H1 (cell line): ENCODE measurements around the gene ST6GALNAC3. TPM values are rescaled to one million over a fixed set of nuclear protein-coding genes. Genes with fewer than 3 reads are reported as not detected.

Experiments
- GABPA ChIP-seq: IDR thresholded peaks from 2 replicates; pipeline ENCODE4 v1.6.1; 2011; ENCODE audit warnings: mild to moderate bottlenecking, low read length, moderate library complexity, borderline replicate concordance; ENCODE audit not compliant: insufficient read depth
- POLR2A ChIP-seq, 2 experiments: IDR thresholded peaks; 1 replicate in 1 of 2; 2 replicates in 1 of 2; pipeline ENCODE4 v1.6.1; 2011; ENCODE audit warnings: low read depth in 2 of 2, low read length in 2 of 2, mild to moderate bottlenecking in 2 of 2; ENCODE audit errors: control extremely low read depth in 1 of 2
- RNF2 ChIP-seq: fragments of 200-900, 300-1000 bp; sonication (generic); IDR thresholded peaks from 2 replicates; pipeline ENCODE4 v1.7.1; 2016; ENCODE audit warnings: borderline replicate concordance, low read depth, mild to moderate bottlenecking, antibody characterized with exemption, low read length; ENCODE audit not compliant: poor library complexity, severe bottlenecking; ENCODE audit errors: missing control alignments
- polyA plus RNA-seq, 7 experiments: library from polyadenylated mRNA; depleted of rRNA in 3 of 7; stranded (reverse) in 5 of 7; unstranded in 2 of 7; fragments of >200 nt in 5 of 7; fragments of 200-250 nt in 2 of 7; gene quantifications; 1 replicate in 5 of 7; 2 replicates in 1 of 7; 4 replicates in 1 of 7; pipeline versions ENCODE4 v1.2.1 to v1.2.3, GENCODE V29; 2011 to 2013; ENCODE audit warnings: missing spikeins in 2 of 7, mixed read lengths in 2 of 7
- total RNA-seq: library from RNA; stranded (reverse); fragmentation: NEBNext Ultra II Directional; extraction: Animal tissue kit (Norgen Biotek cat#: 25700); gene quantifications from 2 replicates; pipeline ENCODE4 v1.2.1, GENCODE V29; 2021

The ST6GALNAC3 gene
- total and polyA plus RNA-seq, 2 of the 8 experiments (the other 6 are each of a cell fraction or from before 2014, with no cell fraction given) = 4.9 to 19.0 TPM

- TF ChIP-seq GABPA (no peak), POLR2A (IDR thresholded peaks at IDR 0.05; ENCODE audit: control extremely low read depth in 1 of 2, low read depth in 2 of 2, low read length in 2 of 2) (no peak), RNF2 (no peak)
Measured at GRCh38 chr1:76577525-76578185, 503.1 kb downstream of the ST6GALNAC3 start (continued).
